GM21786 (cell line): ENCODE measurements around the gene CARS1.
A peak's percentile ranks its signal among the peaks of the same experiment; 100 is the strongest.

Experiments used
- ATAC-seq: cut with Tn5 transposase; IDR thresholded peaks from one replicate; pipeline ENCODE4 v1.9.1; 2021; ENCODE audit not compliant: unreplicated experiment

Gene CARS1

DNA sequence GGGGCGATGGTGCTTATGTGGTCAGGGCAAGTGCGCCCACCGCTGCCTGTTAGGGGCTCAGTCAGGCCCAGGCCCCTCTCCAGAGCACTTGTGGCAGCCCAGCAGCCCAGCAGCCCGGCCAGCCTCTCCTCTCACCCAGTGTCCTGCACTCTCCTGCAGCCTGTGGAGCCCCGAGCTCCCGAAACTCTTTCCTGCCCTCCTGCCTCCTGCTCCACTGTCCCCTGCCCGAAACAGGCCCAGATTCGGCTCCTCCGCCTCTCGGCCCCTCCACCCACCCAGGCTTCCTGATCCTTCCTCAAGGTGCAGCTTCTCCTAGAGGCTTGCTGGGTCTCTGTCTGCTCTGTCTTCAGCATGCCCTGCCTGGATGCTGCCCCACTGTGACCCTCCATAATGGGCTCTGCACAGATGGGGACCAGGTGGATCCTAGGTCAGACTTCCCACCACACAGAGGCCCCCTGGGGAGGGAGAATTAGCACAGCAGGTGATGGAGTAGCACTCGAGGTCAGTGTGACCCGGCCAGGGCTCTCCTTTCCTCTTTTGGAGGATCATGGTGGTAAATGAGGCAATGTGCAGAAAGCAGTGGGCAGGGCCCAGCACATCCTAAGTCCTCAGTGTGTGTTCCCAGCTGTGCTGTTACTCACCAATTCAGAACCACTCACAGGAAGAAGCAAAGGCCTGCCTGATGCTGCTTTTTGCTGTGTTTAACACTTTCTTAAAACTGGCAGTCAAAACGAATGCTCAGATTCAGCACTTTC lies 46.5 kb downstream of the CARS1 start:
- no peak for ATAC-seq

DNA sequence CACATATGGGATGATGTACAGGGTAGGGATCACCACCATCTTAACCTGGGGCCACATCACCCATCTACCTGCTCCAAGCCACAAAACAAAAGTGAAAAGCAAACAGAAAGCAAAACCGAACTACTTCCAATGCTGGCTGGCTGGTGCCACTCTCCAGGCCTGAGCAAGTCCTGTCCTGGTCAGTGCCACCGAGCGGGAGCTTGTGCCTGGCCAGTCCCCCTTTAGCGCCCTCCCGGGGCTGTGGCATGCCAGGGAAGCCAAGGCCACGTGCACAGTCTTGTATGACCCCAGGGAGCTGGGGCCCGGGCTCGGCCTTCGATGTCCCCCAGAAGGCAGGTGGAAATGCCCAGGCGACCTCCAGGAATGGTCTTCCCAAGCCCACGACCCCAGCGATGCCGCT lies 47.2 kb downstream of the CARS1 start:
- ATAC-seq = peak; percentile 24

DNA sequence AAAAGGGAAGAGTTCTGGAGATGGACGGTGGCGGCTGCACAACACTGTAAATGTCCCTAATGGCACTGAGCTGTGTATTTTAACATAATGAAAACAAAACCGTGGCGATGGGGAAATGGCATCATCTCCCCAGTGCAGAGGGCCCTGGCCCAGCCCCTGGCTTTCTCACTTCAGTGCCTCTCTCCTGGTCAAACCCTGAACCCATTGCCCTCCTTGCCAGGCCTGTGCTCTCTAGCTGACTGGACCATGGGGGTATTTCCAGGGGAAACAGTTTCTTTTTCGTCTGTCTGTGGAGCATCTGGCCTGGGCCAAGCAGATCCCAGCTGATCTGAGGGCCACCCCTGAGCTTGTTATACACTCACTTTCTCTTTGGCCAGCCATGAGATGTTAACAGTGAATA lies 47.7 kb downstream of the CARS1 start:
- ATAC-seq = peak; percentile 34

DNA sequence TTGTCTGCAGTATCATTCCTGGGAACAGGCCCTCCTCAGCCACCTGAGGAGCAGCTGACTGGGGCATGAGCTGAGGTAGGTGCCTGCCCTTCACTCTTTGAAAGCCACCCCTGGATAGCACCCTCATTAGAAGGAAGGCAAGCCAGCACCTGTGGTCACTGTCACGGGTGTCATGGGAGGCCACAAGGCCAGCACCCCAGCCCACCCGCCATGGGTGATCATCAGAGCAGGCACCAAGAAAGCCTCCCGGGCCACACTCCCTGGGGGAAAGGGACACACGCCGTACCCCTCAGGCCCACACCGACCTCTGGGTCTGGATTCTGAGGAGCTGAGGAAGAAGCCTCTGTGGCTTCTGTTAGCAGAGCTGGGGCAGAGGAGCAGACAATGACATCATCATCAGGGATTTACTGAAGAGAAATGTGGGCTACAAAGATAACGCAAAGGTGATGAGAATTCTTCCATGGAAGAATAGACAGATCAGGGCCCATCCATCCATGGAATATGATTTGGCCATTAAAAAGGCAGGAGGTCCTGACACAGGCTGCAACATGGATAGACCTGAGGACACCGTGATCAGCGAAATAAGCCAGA lies 48.4 kb downstream of the CARS1 start:
- no peak for ATAC-seq

DNA sequence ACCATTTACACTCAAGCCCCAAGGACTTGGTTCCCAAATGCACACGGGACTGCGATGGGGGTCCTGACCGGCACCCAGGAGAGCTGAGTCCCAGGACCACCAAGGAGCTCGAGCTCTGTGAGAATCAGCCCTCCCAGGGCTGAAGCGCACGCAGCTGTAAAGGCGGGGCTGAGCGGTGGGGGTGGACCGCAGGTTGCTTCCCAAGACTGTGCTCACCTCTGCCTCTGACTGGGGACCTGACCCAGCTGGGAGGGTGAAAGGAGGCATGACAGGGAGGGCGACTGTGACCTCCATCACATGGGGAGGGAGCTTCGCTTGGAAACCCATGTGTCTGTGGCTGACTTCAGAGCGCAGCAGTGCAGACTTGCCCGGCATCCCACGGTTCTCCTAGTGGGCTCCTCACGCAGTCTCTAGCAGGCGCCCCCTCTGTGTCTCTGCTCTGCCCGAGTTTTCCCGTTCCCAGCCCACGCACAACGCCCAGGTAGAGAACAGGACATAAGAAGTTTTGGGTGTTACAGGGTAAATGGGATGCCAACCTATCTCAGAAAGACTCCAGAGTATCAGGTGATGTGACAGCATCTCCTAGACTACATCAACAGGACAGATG lies 49.7 kb downstream of the CARS1 start:
- no peak for ATAC-seq

DNA sequence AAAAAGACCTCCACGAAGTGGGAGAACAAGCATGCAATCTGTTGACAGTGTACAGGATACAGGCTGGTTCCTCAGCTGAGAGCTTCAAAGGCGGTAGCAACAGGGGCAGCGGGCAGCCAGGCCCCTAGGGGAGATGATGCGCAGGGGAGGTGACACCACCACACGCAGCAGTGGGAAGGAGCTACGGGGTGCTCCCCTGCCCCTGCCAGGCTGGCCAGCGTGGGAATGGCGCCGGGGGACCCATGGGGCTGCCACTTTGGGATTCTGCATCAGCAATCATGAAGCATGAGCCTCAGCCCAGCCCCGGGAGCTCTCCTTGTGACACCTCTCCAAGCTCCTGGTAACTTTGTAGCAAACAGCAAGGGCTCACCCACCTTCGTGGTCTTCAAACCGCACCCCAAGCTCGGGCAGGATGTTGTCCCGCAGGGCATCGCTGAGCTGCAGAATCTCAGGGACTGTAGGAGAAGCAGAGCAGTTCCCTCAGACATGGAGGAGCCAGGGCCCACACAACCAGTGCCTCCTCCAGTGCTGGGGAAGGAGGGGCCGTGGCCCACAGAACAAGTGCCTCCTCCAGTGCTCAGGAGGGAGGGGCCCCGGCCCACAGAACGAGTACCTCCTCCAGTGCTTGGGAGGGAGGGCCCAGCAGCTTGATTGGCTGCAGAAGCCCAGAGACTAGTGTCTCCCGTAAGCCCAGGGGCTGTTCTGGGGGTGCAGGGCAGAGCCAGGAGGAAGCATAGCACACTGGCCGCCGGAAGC lies 50.5 kb downstream of the CARS1 start:
- ATAC-seq = no peak

DNA sequence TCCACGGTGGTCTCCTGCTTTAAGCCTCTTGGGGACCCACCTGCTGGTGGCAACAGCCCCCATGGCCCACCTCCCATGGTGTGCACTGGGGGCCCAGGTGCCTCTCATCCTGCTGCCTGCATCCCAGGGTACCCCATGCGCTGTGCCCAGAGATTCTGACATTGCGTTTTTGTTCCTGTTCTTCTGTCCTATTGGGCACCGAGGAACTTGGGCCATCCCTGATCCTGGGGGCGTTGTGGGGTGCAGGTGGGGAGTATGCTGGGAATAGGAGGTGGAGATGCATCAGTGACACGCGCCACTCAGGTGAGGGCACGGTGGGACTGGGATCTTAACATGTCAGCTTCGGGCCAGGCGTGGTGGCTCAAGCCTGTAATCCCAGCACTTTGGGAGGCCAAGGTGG lies 52.7 kb downstream of the CARS1 start:
- ATAC-seq = no peak

DNA sequence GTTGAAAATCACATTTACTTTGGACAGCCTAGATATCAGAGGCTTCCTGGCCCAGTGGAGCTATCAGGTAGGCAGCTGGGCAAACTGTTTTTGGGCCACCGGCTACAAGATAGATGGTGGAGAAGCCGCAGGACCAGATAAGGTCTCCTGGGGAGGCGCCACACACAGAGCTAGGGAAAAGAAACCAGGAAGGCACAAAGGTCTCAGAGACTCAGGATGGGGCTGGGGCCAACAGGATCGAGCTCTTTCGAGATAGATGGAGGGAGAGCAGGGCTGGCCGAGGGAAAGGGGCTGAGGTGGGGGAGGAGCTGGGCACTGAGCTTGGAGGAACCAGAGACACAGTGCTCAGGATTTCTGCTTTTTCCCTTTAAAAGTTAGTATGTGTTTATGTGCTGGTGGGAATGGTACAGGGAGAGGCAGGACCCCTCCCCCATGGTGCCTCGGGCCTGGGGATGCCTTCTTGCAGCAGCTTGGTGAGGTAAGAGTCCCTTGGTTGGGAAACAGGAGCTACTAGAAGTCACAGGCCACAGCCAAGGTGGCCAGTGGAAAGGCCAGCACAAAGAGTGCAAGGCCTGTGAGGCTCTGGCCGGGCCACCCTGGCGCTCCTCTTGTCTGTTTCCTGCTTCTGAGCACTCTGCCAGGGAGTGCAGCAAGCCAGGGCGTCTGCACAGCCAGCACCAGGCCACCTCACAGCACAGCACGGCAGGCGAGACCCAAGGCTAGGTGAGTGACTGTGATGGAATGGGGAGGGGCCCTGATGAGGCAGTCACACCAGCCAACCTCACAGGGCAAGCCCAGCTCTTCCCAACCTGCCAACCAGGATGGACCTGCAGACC lies 53.6 kb downstream of the CARS1 start:
- no peak for ATAC-seq

DNA sequence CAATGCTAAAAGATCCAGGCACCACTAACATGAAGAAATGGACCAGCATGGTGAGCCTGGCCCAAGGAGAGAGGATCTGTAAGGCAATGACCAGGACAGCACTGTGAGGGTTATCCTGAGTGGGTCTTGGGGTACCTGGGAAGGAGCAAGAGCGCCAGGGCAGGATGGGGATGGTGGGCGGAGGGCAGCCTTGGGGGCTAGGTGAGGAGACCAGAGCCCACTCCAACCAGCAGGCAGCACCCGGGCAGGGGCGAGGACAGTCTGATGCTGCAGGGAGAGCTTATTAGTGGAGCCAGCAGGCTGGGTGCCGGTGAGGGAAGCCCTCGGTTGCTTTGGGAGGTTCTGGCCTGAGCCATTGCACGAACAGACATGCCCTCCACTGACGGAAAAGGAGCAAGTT lies 54.4 kb downstream of the CARS1 start:
- no peak for ATAC-seq

DNA sequence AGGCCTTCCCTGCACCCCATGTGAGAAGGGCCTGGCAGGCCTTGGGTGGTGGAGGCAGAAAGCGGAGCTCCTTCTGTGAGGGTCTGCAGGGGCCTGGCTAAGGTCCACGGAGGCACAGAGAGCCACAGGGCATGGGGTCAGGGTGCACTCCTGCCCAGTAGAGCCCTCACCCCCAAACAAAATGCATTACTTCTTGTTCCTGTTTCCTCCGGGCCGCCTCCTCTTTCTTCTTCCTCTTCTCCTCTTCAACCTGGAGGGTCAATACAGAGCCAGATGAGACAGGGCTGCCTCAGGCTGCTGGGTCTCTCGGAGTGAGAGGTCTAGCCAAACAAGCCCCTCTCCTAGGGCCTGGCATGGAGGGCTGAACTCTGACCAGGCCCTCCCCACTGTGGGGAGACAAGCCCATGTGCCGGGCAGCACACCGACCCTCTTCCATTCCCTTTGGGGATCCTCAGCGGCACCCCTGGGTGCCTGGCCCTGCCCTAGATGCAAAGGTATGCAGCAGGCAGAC lies 54.8 kb downstream of the CARS1 start:
- ATAC-seq = no peak

DNA sequence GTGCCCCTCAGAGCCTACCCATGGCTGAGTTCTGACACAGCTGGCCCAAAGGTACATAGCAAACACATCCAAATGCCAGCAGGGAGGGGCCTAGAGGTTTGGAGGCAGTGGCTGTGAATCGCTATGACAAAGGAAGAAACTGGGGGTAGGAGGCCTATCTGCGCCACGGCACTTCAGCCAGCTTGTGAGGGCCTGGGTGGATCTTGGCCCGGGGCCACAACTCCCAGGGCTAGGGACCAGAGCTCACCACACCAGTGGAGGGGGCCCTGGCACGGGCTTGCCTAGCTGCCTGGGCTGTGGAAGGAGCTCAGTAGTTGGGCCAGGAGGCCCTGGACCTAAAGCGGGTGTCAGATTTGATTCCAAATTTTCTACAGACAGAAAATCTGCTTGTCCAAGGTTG lies 55.7 kb downstream of the CARS1 start:
- no peak for ATAC-seq

DNA sequence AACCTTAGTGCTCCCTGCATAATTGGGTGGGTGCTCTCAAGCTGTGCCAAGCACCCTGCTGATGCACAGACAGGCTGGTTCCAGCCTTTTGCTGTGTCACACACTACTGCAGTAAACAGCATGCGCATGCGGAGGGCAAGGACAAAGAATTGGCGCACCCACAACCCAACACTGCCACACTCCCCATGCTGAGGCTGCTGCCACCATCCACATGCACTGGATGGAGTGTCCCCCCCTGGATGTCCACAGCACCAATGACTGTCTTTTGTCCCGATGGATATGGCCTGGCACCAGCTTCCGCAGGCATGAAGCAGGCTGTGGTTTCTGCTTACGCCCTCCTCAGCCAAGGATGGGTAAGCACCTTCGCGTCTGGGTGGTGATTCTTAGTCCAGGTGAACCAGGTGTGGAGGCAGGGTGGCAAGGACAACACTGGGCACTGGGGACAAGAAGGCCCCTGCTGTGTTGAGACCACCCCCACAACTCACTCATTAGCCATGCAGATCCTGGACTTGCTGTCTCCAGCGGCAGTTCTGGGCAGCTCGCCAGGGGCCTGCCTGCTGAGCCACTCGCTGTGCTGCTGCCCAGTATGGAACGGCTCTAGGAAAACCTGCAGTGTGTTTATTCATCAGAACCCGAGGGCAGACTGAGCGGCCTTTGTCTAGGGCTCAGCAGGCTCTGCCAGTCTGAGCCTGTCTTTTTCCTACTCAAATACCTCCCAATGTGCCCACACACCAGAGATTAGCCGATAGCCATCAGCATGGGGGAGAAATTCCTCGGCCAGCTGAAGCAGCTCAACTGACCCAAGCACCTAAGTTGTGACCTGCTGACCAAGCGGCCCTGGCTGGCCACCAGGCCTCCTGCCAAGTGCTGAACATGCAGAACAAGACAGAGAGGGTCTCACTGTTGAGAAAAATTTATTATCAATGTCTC lies 56.9 kb downstream of the CARS1 start:
- no peak for ATAC-seq

DNA sequence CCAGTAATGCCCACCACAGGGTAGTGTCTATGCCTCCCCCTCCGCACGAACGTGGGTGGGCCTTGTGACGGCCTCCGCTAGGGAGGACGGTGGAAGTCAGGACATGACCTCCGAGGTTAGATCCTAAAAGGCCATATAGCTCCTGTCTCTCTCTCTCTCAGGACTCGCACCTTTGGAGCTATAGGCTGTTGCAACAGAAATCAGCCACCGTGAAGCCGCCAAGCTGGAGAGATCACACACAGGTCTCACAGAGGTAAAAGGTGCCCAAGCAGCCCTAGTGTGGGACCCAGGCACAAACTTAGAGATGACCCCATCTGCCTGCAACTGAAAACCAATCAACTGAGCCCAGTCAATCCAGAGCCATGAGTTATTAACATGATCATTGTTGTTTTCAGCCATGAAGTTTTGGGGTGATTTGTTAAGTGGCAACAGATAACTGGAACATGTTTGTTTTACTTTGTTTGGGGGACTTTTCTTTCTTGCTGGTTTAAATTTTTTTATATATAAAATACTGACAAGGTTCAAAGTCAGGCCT lies 57.7 kb downstream of the CARS1 start:
- ATAC-seq = no peak

DNA sequence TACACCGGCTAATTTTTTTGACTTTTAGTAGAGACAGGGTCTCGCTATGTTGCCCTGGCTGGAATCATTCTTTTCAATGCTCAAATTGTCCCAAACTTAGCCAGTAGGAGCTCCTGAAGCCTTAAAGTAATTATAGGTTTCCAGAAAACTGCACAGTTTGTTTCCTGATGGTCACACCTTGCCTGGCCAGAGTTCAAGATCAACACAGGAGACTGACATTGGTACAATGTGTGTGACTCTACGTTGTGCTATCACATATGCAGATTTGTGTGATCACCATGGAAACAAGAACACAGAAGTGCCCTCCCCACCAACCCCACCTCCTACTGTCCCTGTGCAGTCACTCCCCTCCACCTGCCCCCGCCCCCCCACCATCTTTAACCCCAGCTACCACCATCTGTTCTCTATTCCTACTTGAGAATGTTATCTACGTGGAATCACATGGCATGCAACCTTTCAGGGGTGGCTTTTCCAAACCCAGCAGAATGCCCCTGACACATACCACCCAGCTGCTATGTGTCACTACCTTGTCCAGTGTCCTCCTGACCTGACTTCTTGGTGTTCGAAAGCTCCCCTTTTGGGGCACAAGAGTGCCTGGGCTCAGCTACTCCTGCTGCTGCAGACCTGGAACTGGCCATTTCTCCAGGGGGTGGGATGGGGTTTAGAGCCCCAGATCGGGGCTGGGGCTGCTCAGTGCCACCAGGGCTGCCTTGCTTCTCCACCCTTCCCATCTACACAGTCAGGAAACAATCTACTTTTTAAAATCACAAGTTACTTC lies 59.0 kb downstream of the CARS1 start:
- ATAC-seq = no peak

DNA sequence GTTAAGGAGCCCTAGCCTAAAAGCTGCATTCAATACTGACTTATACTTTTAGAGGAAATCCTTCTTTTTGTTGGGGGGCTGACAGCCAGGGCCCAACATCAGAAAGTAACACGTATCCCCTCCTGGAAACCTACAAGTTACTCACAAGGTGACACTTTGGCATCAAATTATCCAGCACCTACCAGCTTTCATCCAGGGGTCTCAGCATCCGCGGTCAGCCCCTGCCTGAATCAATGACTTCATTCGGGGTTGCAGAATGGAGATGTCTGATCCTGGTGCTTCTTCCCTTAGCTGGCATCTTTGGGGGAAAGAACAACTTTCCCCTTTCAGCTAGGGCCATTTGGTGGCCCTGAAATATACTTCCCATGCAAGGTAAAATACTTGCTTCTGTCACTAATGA lies 59.8 kb downstream of the CARS1 start:
- ATAC-seq = no peak

DNA sequence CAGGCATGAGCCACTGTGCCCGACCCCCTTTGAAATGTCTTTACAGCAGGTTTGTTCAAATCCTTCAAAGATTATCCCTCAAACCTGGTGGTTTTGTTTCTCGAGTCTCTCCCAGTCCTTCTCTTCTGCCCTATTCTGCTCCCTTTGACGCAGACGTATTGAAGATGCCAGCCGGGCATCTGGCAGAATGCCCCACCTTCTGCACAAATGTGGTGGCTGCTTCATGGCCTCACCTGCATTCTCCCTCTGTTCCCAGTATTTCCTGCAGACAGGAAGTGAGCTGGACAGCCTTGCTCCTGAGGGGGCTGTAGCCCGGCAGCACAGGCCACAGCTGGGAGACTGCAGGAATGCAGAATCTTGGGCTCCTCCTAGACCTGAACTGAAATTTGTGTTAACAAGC lies 60.2 kb downstream of the CARS1 start:
- ATAC-seq = no peak

DNA sequence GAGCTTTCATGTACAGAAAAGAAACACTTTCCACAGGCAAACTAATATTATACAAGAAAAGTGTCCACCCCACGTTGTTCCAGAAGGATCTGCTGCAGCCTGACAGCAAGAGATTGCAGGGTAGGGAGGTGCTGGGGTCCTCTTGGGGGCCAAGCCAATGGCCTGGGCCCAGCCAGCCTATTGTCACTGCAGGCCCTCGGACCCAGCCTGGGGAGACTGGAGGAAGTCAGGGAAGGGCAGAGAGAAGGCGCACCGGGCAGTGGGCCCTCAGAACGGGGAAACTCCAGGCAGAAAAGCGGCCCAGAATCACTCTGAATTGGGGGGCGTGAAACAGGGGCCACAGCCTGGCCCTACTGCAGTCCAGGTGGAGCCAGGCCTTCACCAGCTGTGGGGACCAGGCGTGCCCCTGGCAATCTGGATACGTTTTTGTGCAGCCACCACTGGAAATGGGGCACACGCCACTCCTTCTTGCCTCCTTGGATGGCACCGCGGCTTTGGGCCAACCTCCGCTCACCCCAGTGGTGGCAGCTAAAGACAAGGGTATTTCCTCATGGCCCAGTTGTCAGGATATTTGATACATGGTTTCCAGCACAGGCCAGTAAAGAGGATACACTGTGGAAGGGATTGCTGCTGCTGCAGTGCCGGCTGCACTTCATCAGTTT lies 61.2 kb downstream of the CARS1 start:
- no peak for ATAC-seq

DNA sequence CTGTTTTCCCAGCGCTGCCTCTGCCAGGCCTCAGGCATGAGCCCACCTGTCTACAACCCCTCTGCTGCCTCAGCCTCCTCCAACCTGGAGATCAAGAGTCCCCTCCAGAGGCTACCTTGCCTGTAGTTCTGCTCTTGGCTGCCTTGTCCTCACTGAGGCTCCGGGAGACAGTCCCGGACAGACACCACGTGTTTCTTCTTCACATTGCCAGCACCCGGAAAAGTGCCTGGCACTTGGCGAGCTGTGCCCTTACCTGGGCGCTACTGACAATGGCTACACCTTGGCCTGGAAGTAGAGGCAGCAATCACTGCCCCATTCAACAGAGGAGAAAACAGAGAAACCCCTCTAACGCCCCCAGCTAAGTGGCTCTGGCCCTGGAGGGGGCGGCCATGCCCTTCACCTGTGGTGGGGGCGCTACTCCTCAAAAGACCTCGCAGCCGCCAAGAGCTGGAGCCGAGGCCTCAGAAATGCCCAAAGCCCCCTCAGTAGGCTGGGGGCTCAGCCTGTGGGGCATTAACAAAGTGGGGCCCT lies 62.1 kb downstream of the CARS1 start:
- no peak for ATAC-seq
